GM12873 (cell line): ENCODE data around the gene IFIH1.

Experiments used
- CTCF ChIP-seq: IDR thresholded peaks from 2 replicates; pipeline ENCODE4 v1.5.1; 2012; ENCODE audit warnings: low read depth, mild to moderate bottlenecking, moderate library complexity, low read length, control low read depth; ENCODE audit not compliant: insufficient read depth; ENCODE audit errors: missing control alignments

IFIH1 gene

DNA sequence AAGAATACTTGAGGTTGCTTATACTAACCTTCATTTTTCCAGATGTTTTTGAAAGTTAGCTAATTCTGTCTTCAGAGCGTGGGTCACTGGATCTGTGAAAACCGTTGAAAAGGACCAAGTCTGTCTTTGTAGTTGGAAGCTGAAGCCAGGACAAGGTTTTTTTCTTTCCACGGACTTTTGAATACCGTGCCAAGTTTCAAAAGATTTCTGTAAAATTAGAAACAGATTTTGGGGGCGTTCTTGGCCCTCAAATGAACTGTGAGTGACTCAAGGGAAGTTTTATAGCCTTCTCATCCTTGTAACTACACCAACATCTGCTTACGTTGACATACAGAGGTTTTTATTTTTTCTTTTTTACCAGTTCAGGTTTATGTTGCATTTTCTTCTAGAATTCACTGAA, 75.2 kb downstream of the IFIH1 start, which contains the start of gene FAP:
Gene FAP (minus strand): TSS at position 152 of the 400 bp plus-strand sequence. CDS start 118 bp downstream, at position 34.
- no peak for TF ChIP-seq CTCF

- no peak for TF ChIP-seq CTCF
Measured at GRCh38 chr2:162242586-162243280, 75.8 kb downstream of the IFIH1 start.

DNA sequence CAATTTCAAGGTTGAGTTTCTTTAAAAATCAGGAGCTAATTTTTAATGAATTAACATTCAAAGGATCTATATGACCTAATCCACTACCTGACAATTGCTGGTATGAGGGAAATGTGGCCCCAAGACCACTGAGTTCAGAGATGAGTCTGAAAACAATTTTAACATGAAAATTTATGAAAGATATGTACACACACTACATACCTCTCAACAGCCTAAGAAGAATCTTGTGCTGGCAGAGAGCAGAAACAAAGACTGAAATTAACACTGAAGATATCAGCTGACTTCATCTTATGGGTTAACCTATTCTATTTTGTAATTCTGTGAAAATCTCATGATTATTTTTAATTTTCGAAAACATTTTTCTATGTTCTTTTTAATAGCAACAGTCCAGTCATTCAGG, 76.9 kb downstream of the IFIH1 start:
- TF ChIP-seq CTCF = no peak

DNA sequence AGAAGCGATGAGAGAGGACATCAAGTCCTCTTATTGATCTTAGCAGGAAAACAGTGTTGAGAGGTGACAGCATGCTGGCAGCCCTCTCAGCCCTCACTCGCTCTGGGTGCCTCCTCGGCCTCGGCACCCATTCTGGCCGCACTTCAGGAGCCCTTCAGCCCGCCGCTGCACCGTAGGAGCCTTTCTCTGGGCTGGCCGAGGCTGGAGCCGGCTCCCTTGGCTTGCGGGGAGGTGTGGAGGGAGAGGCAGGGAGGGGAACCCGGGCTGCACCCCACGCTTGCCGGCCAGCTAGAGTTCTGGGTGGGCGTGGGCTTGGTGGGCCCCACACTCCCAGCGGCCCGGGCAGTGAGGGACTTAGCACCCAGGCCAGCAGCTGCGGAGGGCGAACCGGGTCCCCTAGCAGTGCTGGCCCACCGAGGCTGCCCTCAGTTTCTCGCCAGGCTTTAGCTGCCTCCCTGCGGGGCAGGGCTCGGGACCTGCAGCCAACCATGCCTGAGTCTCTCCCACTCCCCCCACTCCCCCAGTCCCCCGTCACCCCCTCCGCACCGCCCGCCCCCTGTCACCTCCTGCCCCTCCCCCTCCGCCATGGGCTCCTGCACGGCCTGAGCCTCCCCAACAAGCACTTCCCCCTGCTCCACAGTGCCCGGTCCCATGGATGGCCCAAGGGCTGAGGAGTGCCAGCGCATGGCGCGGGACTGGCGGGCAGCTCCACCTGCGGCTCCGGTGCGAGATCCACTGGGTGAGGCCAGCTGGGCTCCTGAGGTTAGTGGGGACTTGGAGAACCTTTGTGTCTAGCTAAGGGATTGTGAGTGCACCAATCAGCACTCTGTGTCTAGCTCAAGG, 83.6 kb downstream of the IFIH1 start:
- TF ChIP-seq CTCF = no peak

DNA sequence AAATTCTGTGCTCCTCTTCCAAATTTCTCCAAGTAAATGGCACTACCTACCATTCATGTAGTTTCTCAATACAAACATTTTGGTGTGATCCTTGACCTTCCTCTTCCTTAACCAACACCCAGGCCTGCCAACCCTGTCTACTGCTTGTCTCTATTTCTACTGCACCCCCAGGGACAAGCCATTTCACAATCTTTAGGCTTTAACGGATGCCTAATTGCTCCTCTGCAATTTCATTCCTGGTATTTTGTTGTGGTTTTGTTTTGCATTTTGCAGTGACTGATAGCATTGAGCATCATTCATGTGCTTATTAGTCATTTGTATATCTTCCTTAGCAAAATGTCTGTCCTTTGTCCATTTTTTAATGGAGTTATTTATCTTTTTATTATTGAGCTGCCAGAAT, 85.3 kb downstream of the IFIH1 start:
- no peak for TF ChIP-seq CTCF

- no peak for TF ChIP-seq CTCF
Measured at GRCh38 chr2:162232671-162233070, 85.8 kb downstream of the IFIH1 start.

DNA sequence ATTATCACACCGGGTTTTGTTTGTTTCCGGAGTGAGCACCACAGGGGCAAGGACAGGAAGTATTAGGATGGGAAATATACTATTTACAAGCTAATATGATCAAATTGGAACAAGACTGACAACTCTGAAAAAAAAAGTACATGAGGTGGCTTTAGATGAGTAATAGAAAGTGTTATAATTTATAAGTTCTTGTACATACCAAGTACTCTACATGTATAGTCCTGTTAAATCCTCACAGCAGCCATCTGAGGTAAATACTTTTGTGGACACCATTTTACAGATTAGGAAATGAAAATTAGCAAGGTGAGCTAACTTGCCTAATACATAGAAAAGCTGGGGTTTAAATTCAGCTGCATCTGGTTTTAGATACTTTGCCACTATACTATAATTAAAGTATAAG, 86.5 kb downstream of the IFIH1 start:
- TF ChIP-seq CTCF = no peak
